H1 (cell line): Measurements from ENCODE around the gene P2RX6. TPM values are rescaled to one million over a fixed set of nuclear protein-coding genes. Genes with fewer than 3 reads are reported as not detected.
A peak's percentile ranks its signal among the peaks of the same experiment; 100 is the strongest.
"Not testable (repeated sequence)": the region's sequence is repeated elsewhere in the genome, so short reads cannot be mapped to it uniquely, and the experiment has no call there.

ENCODE experiments used
- CTCF ChIA-PET: fragments of 300-600 bp; sonication (Branson Sonifier 250); formaldehyde crosslinking; loops from one replicate; lab custom pipeline; 2021; ENCODE audit not compliant: partially characterized antibody; lab: Charles Lee
- POLR2A ChIA-PET: fragments of 300-600 bp; sonication (Branson Sonifier 250); formaldehyde crosslinking; loops from one replicate; lab custom pipeline; 2021; ENCODE audit warnings: inconsistent platforms; ENCODE audit not compliant: partially characterized antibody; lab: Charles Lee
- DNase-seq, 2 experiments: peaks; one replicate each; pipeline versions ENCODE4 v3.0.0 to v3.0.0-alpha.2; 2010 to 2022; ENCODE audit warnings: low spot score in 2 of 2, low read depth in 1 of 2, mixed read lengths in 1 of 2
- FAIRE-seq: peaks from 2 replicates; lab custom pipeline; 2011; peaks lifted over from hg19 to GRCh38; lab: Jason Lieb, UNC
- H2AFZ ChIP-seq: 2 replicates; pipeline ENCODE4 v1.8.1; 2012; ENCODE audit warnings: low read length, inconsistent platforms
- H2AK5ac ChIP-seq: 2 replicates; pipeline ENCODE4 v1.6.1; 2013; ENCODE audit warnings: low read depth, low read length
- H2BK120ac ChIP-seq: replicated peaks from 2 replicates; pipeline ENCODE3; 2013; ENCODE audit warnings: low read depth, low read length, inconsistent platforms
- H2BK12ac ChIP-seq: 2 replicates; pipeline ENCODE4 v1.6.1; 2013; ENCODE audit warnings: low read depth, low read length
- H2BK15ac ChIP-seq: 2 replicates; pipeline ENCODE4 v1.6.1; 2013; ENCODE audit warnings: low read length
- H2BK20ac ChIP-seq: 2 replicates; pipeline ENCODE4 v1.6.1; 2013; ENCODE audit warnings: low read length
- H2BK5ac ChIP-seq: 2 replicates; pipeline ENCODE4 v1.6.1; 2013; ENCODE audit warnings: low read depth, low read length
- H3K14ac ChIP-seq: 2 replicates; pipeline ENCODE4 v1.6.1; 2013; ENCODE audit warnings: inconsistent platforms; ENCODE audit not compliant: insufficient read length
- H3K18ac ChIP-seq: 2 replicates; pipeline ENCODE4 v1.6.1; 2013; ENCODE audit warnings: low read length; ENCODE audit errors: extremely low read depth
- H3K23ac ChIP-seq: 2 replicates; pipeline ENCODE4 v1.6.1; 2013; ENCODE audit warnings: inconsistent platforms; ENCODE audit not compliant: insufficient read length
- H3K23me2 ChIP-seq: 2 replicates; pipeline ENCODE4 v1.6.1; 2013; ENCODE audit warnings: low read depth, low read length
- H3K27ac ChIP-seq: 2 replicates; pipeline ENCODE4 v1.6.1; 2011; ENCODE audit warnings: low read depth, low read length, inconsistent platforms
- H3K27me3 ChIP-seq, 4 experiments: replicated peaks in 1 of 4; 1 replicate in 1 of 4; 2 replicates in 3 of 4; pipeline versions ENCODE4 v1.6.1 to v1.8.1; 2011 to 2013; ENCODE audit warnings: low read length in 3 of 4, mild to moderate bottlenecking in 3 of 4, inconsistent platforms in 2 of 4, mixed read lengths in 2 of 4, moderate library complexity in 1 of 4; ENCODE audit not compliant: control insufficient read depth in 3 of 4, insufficient read depth in 3 of 4; ENCODE audit errors: extremely low read depth in 1 of 4
- H3K36me3 ChIP-seq, 4 experiments: 2 replicates each; pipeline versions ENCODE4 v1.6.1 to v1.8.1; 2011 to 2013; ENCODE audit warnings: mild to moderate bottlenecking in 4 of 4, low read length in 3 of 4, moderate library complexity in 2 of 4, control low read depth in 1 of 4, inconsistent platforms in 1 of 4; ENCODE audit not compliant: insufficient read depth in 4 of 4, control insufficient read depth in 2 of 4
- H3K4ac ChIP-seq: replicated peaks from 2 replicates; pipeline ENCODE3; 2013; ENCODE audit warnings: low read length, low read depth, mixed read lengths, inconsistent platforms; ENCODE audit not compliant: insufficient read length
- H3K4me1 ChIP-seq, 4 experiments: replicated peaks in 1 of 4; 1 replicate in 1 of 4; 2 replicates in 3 of 4; pipeline versions ENCODE4 v1.6.1 to v1.8.1; 2011 to 2013; ENCODE audit warnings: low read length in 3 of 4, inconsistent platforms in 2 of 4, mixed read lengths in 1 of 4; ENCODE audit not compliant: insufficient read depth in 4 of 4, control insufficient read depth in 3 of 4
- H3K4me2 ChIP-seq, 2 experiments: 2 replicates each; pipeline versions ENCODE4 v1.6.1 to v1.8.1; 2011 to 2013; ENCODE audit warnings: low read depth in 2 of 2, low read length in 2 of 2, control low read depth in 1 of 2, inconsistent platforms in 1 of 2, mild to moderate bottlenecking in 1 of 2; ENCODE audit not compliant: insufficient read depth in 1 of 2
- H3K4me3 ChIP-seq, 4 experiments: fragments of 200-600, 300-600 bp in 1 of 4; sonication (generic), shearing (Covaris generic), sonication (Bioruptor Twin) in 1 of 4; 2 replicates each; pipeline versions ENCODE4 v1.5.1 to v1.8.1; 2011 to 2016; ENCODE audit warnings: low read length in 4 of 4, low read depth in 3 of 4, control low read depth in 2 of 4, inconsistent platforms in 2 of 4, mild to moderate bottlenecking in 2 of 4, mixed read lengths in 1 of 4, moderate library complexity in 1 of 4; ENCODE audit not compliant: insufficient read depth in 2 of 4; ENCODE audit errors: extremely low read depth in 1 of 4
- H3K56ac ChIP-seq: replicated peaks from 2 replicates; pipeline ENCODE3; 2013; ENCODE audit warnings: low read depth, mild to moderate bottlenecking, mixed read lengths, low read length, inconsistent platforms; ENCODE audit not compliant: insufficient read length
- H3K79me1 ChIP-seq: 2 replicates; pipeline ENCODE4 v1.6.1; 2013; ENCODE audit warnings: low read depth, low read length, control low read depth
- H3K79me2 ChIP-seq, 2 experiments: 2 replicates each; pipeline versions ENCODE4 v1.6.1 to v1.8.1; 2012 to 2013; ENCODE audit warnings: low read length in 2 of 2, mild to moderate bottlenecking in 2 of 2, inconsistent platforms in 1 of 2; ENCODE audit not compliant: insufficient read depth in 2 of 2, control insufficient read depth in 1 of 2
- H3K9ac ChIP-seq, 4 experiments: replicated peaks in 1 of 4; 1 replicate in 1 of 4; 2 replicates in 3 of 4; pipeline versions ENCODE4 v1.6.1 to v1.8.1; 2011 to 2013; ENCODE audit warnings: low read depth in 3 of 4, low read length in 3 of 4, control low read depth in 2 of 4, mild to moderate bottlenecking in 2 of 4, moderate library complexity in 2 of 4, inconsistent platforms in 1 of 4; ENCODE audit errors: extremely low read depth in 1 of 4
- H3K9me3 ChIP-seq, 2 experiments: 2 replicates each; pipeline versions ENCODE4 v1.6.1 to v1.8.1; 2012 to 2013; ENCODE audit warnings: mild to moderate bottlenecking in 2 of 2, moderate library complexity in 2 of 2, control low read depth in 1 of 2, inconsistent platforms in 1 of 2, low read depth in 1 of 2, low read length in 1 of 2, mixed read lengths in 1 of 2; ENCODE audit not compliant: insufficient read depth in 2 of 2
- H4K20me1 ChIP-seq, 2 experiments: replicated peaks in 1 of 2; 2 replicates each; pipeline versions ENCODE3 to v1.8.1; 2011 to 2013; ENCODE audit warnings: inconsistent platforms in 2 of 2, low read length in 2 of 2, mild to moderate bottlenecking in 1 of 2; ENCODE audit not compliant: insufficient read depth in 2 of 2, control insufficient read depth in 1 of 2
- H4K5ac ChIP-seq: 2 replicates; pipeline ENCODE4 v1.6.1; 2013; ENCODE audit warnings: low read length, low read depth, mixed read lengths, inconsistent platforms; ENCODE audit not compliant: insufficient read length
- H4K8ac ChIP-seq: 2 replicates; pipeline ENCODE4 v1.8.0; 2013; ENCODE audit warnings: mild to moderate bottlenecking, moderate library complexity, low read length, inconsistent platforms; ENCODE audit not compliant: insufficient read depth; ENCODE audit errors: extremely low read depth
- H4K91ac ChIP-seq: replicated peaks from 2 replicates; pipeline ENCODE3; 2013; ENCODE audit warnings: low read length, mixed read lengths, inconsistent platforms; ENCODE audit not compliant: insufficient read length
- HDAC2 ChIP-seq, 2 experiments: fragments of 300-600 bp in 1 of 2; sonication (generic) in 1 of 2; IDR thresholded peaks; 2 replicates each; pipeline ENCODE4 v1.6.1; 2011 to 2012; ENCODE audit warnings: low read depth in 2 of 2, low read length in 2 of 2, mild to moderate bottlenecking in 2 of 2, moderate library complexity in 2 of 2, borderline replicate concordance in 1 of 2, inconsistent platforms in 1 of 2
- KDM1A ChIP-seq: fragments of 200-600, 300-600 bp; sonication (generic); IDR thresholded peaks from 2 replicates; pipeline ENCODE4 v1.7.1; 2016; ENCODE audit warnings: mild to moderate bottlenecking, low read length, borderline replicate concordance
- NANOG ChIP-seq: IDR thresholded peaks from 2 replicates; pipeline ENCODE4 v1.6.1; 2011; ENCODE audit warnings: low read length, low read depth, mild to moderate bottlenecking, inconsistent platforms; ENCODE audit not compliant: insufficient read depth, poor library complexity, severe bottlenecking
- TAF7 ChIP-seq: optimal IDR thresholded peaks from 2 replicates; pipeline ENCODE3; 2011; ENCODE audit warnings: low read depth, mild to moderate bottlenecking, inconsistent platforms, low read length, moderate library complexity, borderline replicate concordance
- ZNF274 ChIP-seq: IDR thresholded peaks from 2 replicates; pipeline ENCODE4 v1.7.0; 2012; ENCODE audit warnings: low read length, borderline replicate concordance; ENCODE audit errors: extremely low read depth
- WGBS, 2 experiments: shearing (Covaris generic) in 1 of 2; methylation state at CpG; one replicate each; pipeline versions ENCODE4 v1.1.6 to v1.1.7; 2013 to 2015; ENCODE audit warnings: low lambda C conversion rate in 2 of 2, mixed read lengths in 2 of 2, inconsistent platforms in 1 of 2, low coverage in 1 of 2, missing lambda C conversion rate in 1 of 2; ENCODE audit not compliant: insufficient replicate concordance in 2 of 2, insufficient coverage in 1 of 2, insufficient read length in 1 of 2; ENCODE audit errors: extremely low coverage in 1 of 2, missing lambda C conversion rate in 1 of 2; 5-methylcytosine and 5-hydroxymethylcytosine counted together
- polyA plus RNA-seq, 7 experiments: library from polyadenylated mRNA; depleted of rRNA in 3 of 7; stranded (reverse) in 5 of 7; unstranded in 2 of 7; fragments of >200 nt in 5 of 7; fragments of 200-250 nt in 2 of 7; gene quantifications; 1 replicate in 5 of 7; 2 replicates in 1 of 7; 4 replicates in 1 of 7; pipeline versions ENCODE4 v1.2.1 to v1.2.3, GENCODE V29; 2011 to 2013; ENCODE audit warnings: missing spikeins in 2 of 7, mixed read lengths in 2 of 7
- total RNA-seq: library from RNA; stranded (reverse); fragmentation: NEBNext Ultra II Directional; extraction: Animal tissue kit (Norgen Biotek cat#: 25700); gene quantifications from 2 replicates; pipeline ENCODE4 v1.2.1, GENCODE V29; 2021

P2RX6 gene
- total and polyA plus RNA-seq, 2 of the 8 experiments (the other 6 are each of a cell fraction or from before 2014, with no cell fraction given): 0.09 TPM; not detected in 1

DNA sequence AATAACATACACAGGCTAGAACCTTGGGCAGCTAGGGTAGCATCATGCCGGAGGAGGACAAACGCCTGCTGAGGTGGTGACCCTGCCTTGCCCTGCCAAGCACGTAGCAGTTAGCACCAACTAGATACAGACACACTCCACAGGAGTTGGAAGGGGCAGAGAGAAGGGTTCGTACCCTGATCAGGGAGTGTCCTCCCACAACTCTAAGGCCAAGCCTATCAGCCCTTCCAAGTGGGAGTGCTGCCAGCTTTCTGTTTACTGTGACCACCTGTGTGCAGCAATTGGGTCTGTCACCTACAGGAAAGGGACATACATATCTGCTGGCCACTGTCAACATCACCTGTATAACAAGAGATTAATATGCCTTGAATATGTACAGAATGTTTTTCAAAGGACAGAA lies 11.2 kb upstream of the P2RX6 start (continued):
- TF ChIP-seq KDM1A: no peak
- TF ChIP-seq NANOG: no peak
- no peak for TF ChIP-seq TAF7
- TF ChIP-seq ZNF274: no peak
- TF ChIP-seq HDAC2 (IDR thresholded peaks at IDR 0.05; ENCODE audit: borderline replicate concordance in 1 of 2, low read depth in 2 of 2, low read length in 2 of 2): no peak
- TF ChIP-seq, all 59 proteins: peak for 0

DNA sequence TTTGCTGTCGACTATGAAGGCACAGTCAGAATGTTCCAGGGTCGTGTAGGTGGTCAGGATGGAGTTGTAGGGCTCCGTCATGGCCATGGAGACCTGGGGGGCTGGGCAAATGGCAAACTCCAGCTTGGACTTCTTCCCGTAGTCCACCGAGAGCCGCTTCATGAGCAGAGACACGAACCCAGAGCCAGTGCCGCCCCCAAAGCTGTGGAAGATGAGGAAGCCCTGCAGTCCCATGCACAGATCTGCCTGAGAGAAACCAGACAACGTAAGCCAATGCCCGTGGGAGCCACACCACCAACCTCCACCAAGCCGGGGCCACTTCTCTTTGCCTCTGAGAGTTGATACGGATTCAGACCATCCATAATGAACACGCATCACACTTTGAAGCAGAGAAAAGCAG lies 5.8 kb upstream of the P2RX6 start:
- CTCF ChIA-PET: interaction anchor here (0.9 to 2.3 kb wide), 8 partner anchors 10 to 124 kb away, joined by 3 to 8 read pairs (median 3); no protein-coding TSS in a partner anchor
- not testable (repeated sequence) for H3K9me3 ChIP-seq

More for the DNA sequence above, 5.8 kb upstream of the P2RX6 start:
- H4K20me1 ChIP-seq: peaks cover 0 to 10% of the 10 kb centered on the region in 2 experiments
- not testable (repeated sequence) for H3K27ac ChIP-seq, H3K79me2 ChIP-seq, H4K91ac ChIP-seq, H3K36me3 ChIP-seq, H3K79me1 ChIP-seq, H3K4me2 ChIP-seq, H3K18ac ChIP-seq, H2BK15ac ChIP-seq, H2BK20ac ChIP-seq, H2AFZ ChIP-seq, H3K4ac ChIP-seq, H2BK12ac ChIP-seq, H3K23ac ChIP-seq, H3K4me3 ChIP-seq, H3K56ac ChIP-seq, H3K23me2 ChIP-seq, H3K14ac ChIP-seq, H2BK120ac ChIP-seq, H3K9ac ChIP-seq, H4K8ac ChIP-seq, H2AK5ac ChIP-seq, H3K27me3 ChIP-seq, DNase-seq, H2BK5ac ChIP-seq, H4K5ac ChIP-seq
- POLR2A ChIA-PET: interaction anchor here (0.6 to 2.1 kb wide), 4 partner anchors 9 to 56 kb away, joined by 3 to 8 read pairs (median 6); partner anchors contain the start of gene LZTR1
- 93% methylated on average over 13 of the region's 13 CpGs; no CpG with 5 or more reads in 1 of the 2 experiments for WGBS, 2 experiments
- peaks cover 10 to 22% (median 16%) of the 10 kb centered on the region in 4 experiments for H3K4me1 ChIP-seq
- peak; percentile 7 for FAIRE-seq
